HG03045 (cell line): ENCODE results near the gene EFCAB6.
"Not testable (repeated sequence)": the region's sequence is repeated elsewhere in the genome, so short reads cannot be mapped to it uniquely, and the experiment has no call there.

Source experiments
- ATAC-seq: cut with Tn5 transposase; IDR thresholded peaks from one replicate; pipeline ENCODE4 v1.9.1; 2021; ENCODE audit warnings: mild to moderate bottlenecking, moderate library complexity; ENCODE audit not compliant: unreplicated experiment

Gene EFCAB6

GRCh38 chr22:43726322-43726721 is 85.8 kb downstream of the EFCAB6 start:
- ATAC-seq = no peak

GRCh38 chr22:43723816-43724215 is 88.3 kb downstream of the EFCAB6 start:
- no peak for ATAC-seq

- no peak for ATAC-seq
Measured at GRCh38 chr22:43722444-43722843, 89.7 kb downstream of the EFCAB6 start.

- no peak for ATAC-seq
Measured at GRCh38 chr22:43720716-43721115, 91.4 kb downstream of the EFCAB6 start.

GRCh38 chr22:43714104-43714503 is 98.0 kb downstream of the EFCAB6 start:
- no peak for ATAC-seq

GRCh38 chr22:43711681-43712080 is 100.4 kb downstream of the EFCAB6 start:
- ATAC-seq = no peak

GRCh38 chr22:43707648-43708047 is 104.5 kb downstream of the EFCAB6 start:
- no peak for ATAC-seq

GRCh38 chr22:43706571-43707328 is 105.4 kb downstream of the EFCAB6 start:
- no peak for ATAC-seq

GRCh38 chr22:43706151-43706550 is 106.0 kb downstream of the EFCAB6 start:
- ATAC-seq = no peak

GRCh38 chr22:43704051-43704450 is 108.1 kb downstream of the EFCAB6 start:
- ATAC-seq = no peak

GRCh38 chr22:43698403-43698802 is 113.7 kb downstream of the EFCAB6 start:
- ATAC-seq = no peak

GRCh38 chr22:43697894-43698293 is 114.2 kb downstream of the EFCAB6 start:
- no peak for ATAC-seq

GRCh38 chr22:43693249-43693648 is 118.9 kb downstream of the EFCAB6 start:
- no peak for ATAC-seq

GRCh38 chr22:43689356-43689755 is 122.7 kb downstream of the EFCAB6 start:
- no peak for ATAC-seq

- no peak for ATAC-seq
Measured at GRCh38 chr22:43682851-43683250, 129.3 kb downstream of the EFCAB6 start.

GRCh38 chr22:43681731-43682360 is 130.3 kb downstream of the EFCAB6 start:
- no peak for ATAC-seq

- ATAC-seq = no peak
Measured at GRCh38 chr22:43670513-43670912, 141.6 kb downstream of the EFCAB6 start.

GRCh38 chr22:43669190-43669589 is 142.9 kb downstream of the EFCAB6 start:
- no peak for ATAC-seq

- no peak for ATAC-seq
Measured at GRCh38 chr22:43667656-43668055, 144.4 kb downstream of the EFCAB6 start.

GRCh38 chr22:43666457-43666856 is 145.6 kb downstream of the EFCAB6 start:
- ATAC-seq = no peak

- ATAC-seq = no peak
Measured at GRCh38 chr22:43658823-43659222, 153.3 kb downstream of the EFCAB6 start.

- ATAC-seq = not testable (repeated sequence)
Measured at GRCh38 chr22:43656581-43656980, 155.5 kb downstream of the EFCAB6 start.

- no peak for ATAC-seq
Measured at GRCh38 chr22:43654271-43654670, 157.8 kb downstream of the EFCAB6 start.
